ENCODE data around the gene KCNJ9.

- no peak for TF ChIP-seq CTCF (IDR thresholded peaks at IDR 0.05)
- no peak for TF ChIP-seq POLR2A (IDR thresholded peaks at IDR 0.05)
Measured at GRCh38 chr1:160114085-160114484, 32.7 kb downstream of the KCNJ9 start.
